PC-9 (cell line): ENCODE results near the gene E2F4.

ENCODE experiments used
- EZH2 ChIP-seq: fragments of 200-600 bp; sonication (generic); IDR thresholded peaks from 2 replicates; pipeline ENCODE4 v1.8.0; 2017; ENCODE audit warnings: antibody characterized with exemption, low read depth
- TF ChIP-seq, protein P1 (sequence below): fragments of 200-600 bp; sonication (generic); conservative IDR thresholded peaks from 2 replicates; pipeline ENCODE4 v1.6.1; 2017; ENCODE audit warnings: mixed run types, antibody characterized with exemption, mild to moderate bottlenecking, moderate library complexity

DNA sequence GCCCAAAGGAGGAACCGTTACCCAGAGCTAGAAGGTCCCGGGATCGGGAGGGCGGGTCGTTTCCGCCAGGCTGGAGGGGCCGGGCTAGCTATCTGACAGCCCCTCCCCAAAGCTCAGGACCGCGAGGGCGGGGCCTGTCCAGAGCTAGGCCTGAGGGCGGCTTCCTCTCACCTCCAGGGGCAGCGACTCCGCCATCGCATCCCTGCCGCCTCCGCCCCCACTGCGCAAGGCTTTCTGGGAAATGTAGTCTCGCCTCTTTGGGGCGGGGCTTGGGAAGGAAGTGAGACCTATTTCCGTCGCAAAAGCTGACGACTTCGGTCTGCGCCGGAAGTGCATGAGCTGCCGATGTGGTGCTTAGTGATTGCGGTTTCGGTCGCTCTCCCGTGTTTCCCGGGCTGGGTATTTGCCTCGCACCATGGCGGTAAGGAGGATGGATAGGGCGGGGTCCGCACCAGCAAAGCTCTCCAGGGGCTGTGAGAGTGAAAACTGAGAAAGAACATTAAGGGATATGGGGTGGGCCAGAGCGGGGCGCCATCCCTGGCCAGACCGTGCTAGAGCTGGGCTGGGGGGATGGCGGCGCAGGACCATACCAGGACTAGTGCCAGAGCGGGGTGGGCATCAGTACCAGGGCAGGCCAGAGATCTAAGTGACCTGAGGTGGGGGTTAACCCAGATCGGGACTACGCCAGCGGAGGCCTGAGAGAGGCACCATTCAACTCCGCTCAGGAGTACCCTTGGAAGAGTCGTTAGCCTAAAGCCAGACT is 35.0 kb downstream of the E2F4 start, which contains the start of gene TMEM208:
- TF ChIP-seq, protein P1, sequence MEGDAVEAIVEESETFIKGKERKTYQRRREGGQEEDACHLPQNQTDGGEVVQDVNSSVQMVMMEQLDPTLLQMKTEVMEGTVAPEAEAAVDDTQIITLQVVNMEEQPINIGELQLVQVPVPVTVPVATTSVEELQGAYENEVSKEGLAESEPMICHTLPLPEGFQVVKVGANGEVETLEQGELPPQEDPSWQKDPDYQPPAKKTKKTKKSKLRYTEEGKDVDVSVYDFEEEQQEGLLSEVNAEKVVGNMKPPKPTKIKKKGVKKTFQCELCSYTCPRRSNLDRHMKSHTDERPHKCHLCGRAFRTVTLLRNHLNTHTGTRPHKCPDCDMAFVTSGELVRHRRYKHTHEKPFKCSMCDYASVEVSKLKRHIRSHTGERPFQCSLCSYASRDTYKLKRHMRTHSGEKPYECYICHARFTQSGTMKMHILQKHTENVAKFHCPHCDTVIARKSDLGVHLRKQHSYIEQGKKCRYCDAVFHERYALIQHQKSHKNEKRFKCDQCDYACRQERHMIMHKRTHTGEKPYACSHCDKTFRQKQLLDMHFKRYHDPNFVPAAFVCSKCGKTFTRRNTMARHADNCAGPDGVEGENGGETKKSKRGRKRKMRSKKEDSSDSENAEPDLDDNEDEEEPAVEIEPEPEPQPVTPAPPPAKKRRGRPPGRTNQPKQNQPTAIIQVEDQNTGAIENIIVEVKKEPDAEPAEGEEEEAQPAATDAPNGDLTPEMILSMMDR: no peak; the same call in 1 of the 2 replicates
- no peak for TF ChIP-seq EZH2
